IMR-90 (cell line): Measurements from ENCODE around the gene CASP9. TPM values are rescaled to one million over a fixed set of nuclear protein-coding genes. Genes with fewer than 3 reads are reported as not detected.

ENCODE experiments used
- ATAC-seq: fragments of 200-7000 bp; cut with Tn5 transposase; 2 replicates; pipeline ENCODE4 v1.9.1; 2020; ENCODE audit warnings: low read depth, mild to moderate bottlenecking, moderate library complexity
- BruUV-seq: library from RNA; stranded (reverse); fragments of 400-500 nt; replicated peaks from 2 replicates; lab custom pipeline; 2021; lab: Mats Ljungman, UMichigan
- CTCF ChIA-PET: fragments of 300-600 bp; formaldehyde crosslinking; extraction: SDS; loops from one replicate; lab custom pipeline; 2021; ENCODE audit warnings: antibody characterized with exemption; lab: Yijun Ruan, JAX
- POLR2A ChIA-PET: fragments of 300-600 bp; sonication (Branson Sonifier 250); formaldehyde crosslinking; loops from one replicate; lab custom pipeline; 2022; ENCODE audit warnings: antibody characterized with exemption; ENCODE audit not compliant: unreplicated experiment; lab: Charles Lee
- DNase-seq: peaks from one replicate; pipeline ENCODE4 v3.0.0; 2013
- H2AFZ ChIP-seq: replicated peaks from 2 replicates; pipeline ENCODE3; 2013; ENCODE audit warnings: low read length, mild to moderate bottlenecking; ENCODE audit not compliant: poor library complexity
- H2AK5ac ChIP-seq: 2 replicates; pipeline ENCODE4 v1.6.1; 2013; ENCODE audit warnings: low read depth, low read length, inconsistent platforms
- H2AK9ac ChIP-seq: replicated peaks from 2 replicates; pipeline ENCODE3; 2013; ENCODE audit warnings: mild to moderate bottlenecking, low read depth, low read length, moderate library complexity; ENCODE audit not compliant: poor library complexity
- H2BK120ac ChIP-seq: 2 replicates; pipeline ENCODE4 v1.6.1; 2013; ENCODE audit warnings: low read depth, low read length, inconsistent platforms
- H2BK15ac ChIP-seq: 3 replicates; pipeline ENCODE4 v1.6.1; 2013; ENCODE audit warnings: low read depth, low read length, inconsistent platforms
- H2BK20ac ChIP-seq: 2 replicates; pipeline ENCODE4 v1.6.1; 2013; ENCODE audit warnings: low read depth, mild to moderate bottlenecking, inconsistent platforms, low read length, moderate library complexity
- H2BK5ac ChIP-seq: 2 replicates; pipeline ENCODE4 v1.6.1; 2013; ENCODE audit warnings: mild to moderate bottlenecking, low read depth, low read length, inconsistent platforms; ENCODE audit not compliant: poor library complexity, severe bottlenecking
- H3K14ac ChIP-seq: replicated peaks from 2 replicates; pipeline ENCODE4 v1.6.1; 2013; ENCODE audit warnings: low read depth, low read length, inconsistent platforms
- H3K18ac ChIP-seq: 2 replicates; pipeline ENCODE4 v1.6.1; 2013; ENCODE audit warnings: low read depth, low read length, control low read depth
- H3K23ac ChIP-seq: 2 replicates; pipeline ENCODE4 v1.6.1; 2013; ENCODE audit warnings: low read depth, low read length, inconsistent platforms
- H3K27ac ChIP-seq: 2 replicates; pipeline ENCODE4 v1.5.1; 2013; ENCODE audit warnings: mild to moderate bottlenecking, control low read depth, low read length; ENCODE audit not compliant: insufficient read depth
- H3K27me3 ChIP-seq: 2 replicates; pipeline ENCODE4 v1.6.1; 2013; ENCODE audit warnings: low read length; ENCODE audit not compliant: control insufficient read depth, insufficient read depth
- H3K36me3 ChIP-seq: 2 replicates; pipeline ENCODE4 v1.6.1; 2013; ENCODE audit warnings: low read length, mixed read lengths; ENCODE audit not compliant: control insufficient read depth, insufficient read depth
- H3K4ac ChIP-seq: 2 replicates; pipeline ENCODE4 v1.6.1; 2013; ENCODE audit warnings: low read depth, low read length, inconsistent platforms
- H3K4me1 ChIP-seq: 2 replicates; pipeline ENCODE4 v1.6.1; 2013; ENCODE audit warnings: low read length, mixed read lengths; ENCODE audit not compliant: control insufficient read depth, insufficient read depth
- H3K4me2 ChIP-seq: 2 replicates; pipeline ENCODE4 v1.6.1; 2013; ENCODE audit warnings: low read depth, mild to moderate bottlenecking, control low read depth, low read length, moderate library complexity
- H3K4me3 ChIP-seq: 2 replicates; pipeline ENCODE4 v1.5.1; 2013; ENCODE audit warnings: low read depth, mild to moderate bottlenecking, control low read depth, low read length, moderate library complexity; ENCODE audit not compliant: insufficient read depth
- H3K56ac ChIP-seq: 2 replicates; pipeline ENCODE4 v1.6.1; 2013; ENCODE audit warnings: low read length, inconsistent platforms; ENCODE audit not compliant: insufficient read depth; ENCODE audit errors: extremely low read depth
- H3K79me1 ChIP-seq, 2 experiments: 2 replicates each; pipeline ENCODE4 v1.6.1; 2013; ENCODE audit warnings: low read length in 2 of 2, inconsistent platforms in 1 of 2, low read depth in 1 of 2
- H3K9ac ChIP-seq: 2 replicates; pipeline ENCODE4 v1.6.1; 2013; ENCODE audit warnings: low read depth, low read length, control low read depth
- H3K9me1 ChIP-seq: 2 replicates; pipeline ENCODE4 v1.6.1; 2013; ENCODE audit warnings: low read length, inconsistent platforms; ENCODE audit not compliant: insufficient read depth
- H3K9me3 ChIP-seq: 2 replicates; pipeline ENCODE4 v1.6.1; 2013; ENCODE audit warnings: low read length; ENCODE audit not compliant: control insufficient read depth, insufficient read depth
- H4K20me1 ChIP-seq: 2 replicates; pipeline ENCODE4 v1.6.1; 2013; ENCODE audit warnings: low read length, inconsistent platforms; ENCODE audit not compliant: insufficient read depth
- H4K5ac ChIP-seq: 2 replicates; pipeline ENCODE4 v1.6.1; 2013; ENCODE audit warnings: mild to moderate bottlenecking, low read depth, low read length, control low read depth
- H4K8ac ChIP-seq, 2 experiments: 2 replicates each; pipeline ENCODE4 v1.6.1; 2013; ENCODE audit warnings: low read depth in 2 of 2, low read length in 2 of 2, control low read depth in 1 of 2, inconsistent platforms in 1 of 2
- H4K91ac ChIP-seq: 2 replicates; pipeline ENCODE4 v1.6.1; 2013; ENCODE audit warnings: low read depth, low read length, inconsistent platforms; ENCODE audit not compliant: insufficient read depth
- BHLHE40 ChIP-seq: fragments of 150-350 bp; IDR thresholded peaks from 2 replicates; pipeline ENCODE4 v1.6.1; 2016; ENCODE audit warnings: mild to moderate bottlenecking, low read depth, low read length
- CEBPB ChIP-seq: IDR thresholded peaks from 2 replicates; pipeline ENCODE4 v1.6.1; 2012; ENCODE audit warnings: low read depth, low read length, improper control_type of control experiment
- CHD1 ChIP-seq: IDR thresholded peaks from 2 replicates; pipeline ENCODE4 v1.6.1; 2012; ENCODE audit warnings: low read depth, low read length, improper control_type of control experiment
- POLR2A ChIP-seq: IDR thresholded peaks from 2 replicates; pipeline ENCODE4 v1.6.1; 2012; ENCODE audit warnings: mild to moderate bottlenecking, low read depth, low read length
- WGBS, 2 experiments: methylation state at CpG; one replicate each; pipeline versions ENCODE4 v1.1.5 to v1.1.7; 2013; ENCODE audit warnings: missing lambda C conversion rate in 2 of 2; ENCODE audit not compliant: insufficient read length in 1 of 2; ENCODE audit errors: extremely low coverage in 2 of 2; 5-methylcytosine and 5-hydroxymethylcytosine counted together
- dilution Hi-C: fragments of 300-500 bp; cut with HindIII; formaldehyde crosslinking; loops from one replicate; pipeline ENCODE4 v1.14.3; 2018; ENCODE audit warnings: low sequenced_read_pairs; ENCODE audit not compliant: unreplicated experiment
- in situ Hi-C: fragments of 300-500 bp; cut with MboI; formaldehyde crosslinking; loops from 3 replicates; pipeline ENCODE4 v1.14.3; 2019; ENCODE audit warnings: low sequenced_read_pairs, inconsistent platforms, mixed read lengths
- intact Hi-C: fragments of 100-400 bp; cut with micrococcal nuclease; formaldehyde crosslinking; loops from 2 replicates; pipeline ENCODE4 v1.10.0; 2022
- polyA plus RNA-seq, 3 experiments: library from polyadenylated mRNA; depleted of rRNA; stranded (reverse); fragments of >200 nt; gene quantifications; 2 replicates each; pipeline ENCODE4 v1.2.3, GENCODE V29; 2012; ENCODE audit warnings: low replicate concordance in 1 of 3
- total RNA-seq: library from RNA; depleted of rRNA; stranded (reverse); fragments of >200 nt; gene quantifications from 2 replicates; pipeline ENCODE4 v1.2.3, GENCODE V29; 2012

The CASP9 gene
- total and polyA plus RNA-seq, 2 of the 4 experiments (the other 2 are of a cell fraction) = 7.0 to 8.3 TPM

GRCh38 chr1:15557008-15557407, 33.0 kb upstream of the CASP9 start:
- no peak overlapping the region for H3K14ac ChIP-seq
- ChIA-PET POLR2A (no interaction called here), CTCF (no interaction called here)
- H3K4me1 ChIP-seq = no peaks in the 10 kb centered on the region
- TF ChIP-seq POLR2A = no peak
- TF ChIP-seq CEBPB = no peak
- no peak for TF ChIP-seq CHD1
- no peak for TF ChIP-seq BHLHE40
- peaks cover 16% of the 10 kb centered on the region for H3K36me3 ChIP-seq
- no peak overlapping the region for H2AK5ac ChIP-seq
- no peak overlapping the region for H4K91ac ChIP-seq
- ATAC-seq (no peak), DNase-seq (no peak)
- dilution Hi-C loops (no loop called here), intact Hi-C loops (no loop called here), in situ Hi-C loops (no loop called here)
- H3K23ac ChIP-seq = no peak overlapping the region
- H3K4ac ChIP-seq = no peak overlapping the region
- H2AK9ac ChIP-seq = no peak overlapping the region
- H3K9me3 ChIP-seq = no peaks in the 10 kb centered on the region
- H4K20me1 ChIP-seq = no peaks in the 10 kb centered on the region
- no peak overlapping the region for H3K56ac ChIP-seq
- no peak overlapping the region for H2BK5ac ChIP-seq
- H3K18ac ChIP-seq = no peak overlapping the region
- no peak overlapping the region for H3K9ac ChIP-seq
- H2BK20ac ChIP-seq = no peak overlapping the region
- no peak overlapping the region for H3K4me3 ChIP-seq
- BruUV-seq = no TSS peak
- H2BK120ac ChIP-seq = no peak overlapping the region
- no peak overlapping the region for H4K8ac ChIP-seq
- H3K27me3 ChIP-seq = no peaks in the 10 kb centered on the region
- H3K27ac ChIP-seq = no peak overlapping the region
- no peak overlapping the region for H3K4me2 ChIP-seq
- H2BK15ac ChIP-seq = no peak overlapping the region
- no peaks in the 10 kb centered on the region for H3K79me1 ChIP-seq
- 100% methylated on average over 1 of the region's 2 CpGs; no CpG with 5 or more reads in 1 of the 2 experiments for WGBS, 2 experiments
- no peak overlapping the region for H2AFZ ChIP-seq
- no peaks in the 10 kb centered on the region; the same call in 1 of the 2 replicates for H3K9me1 ChIP-seq
- no peak overlapping the region for H4K5ac ChIP-seq
